ENCODE data around the gene MVD.

The MVD gene

DNA sequence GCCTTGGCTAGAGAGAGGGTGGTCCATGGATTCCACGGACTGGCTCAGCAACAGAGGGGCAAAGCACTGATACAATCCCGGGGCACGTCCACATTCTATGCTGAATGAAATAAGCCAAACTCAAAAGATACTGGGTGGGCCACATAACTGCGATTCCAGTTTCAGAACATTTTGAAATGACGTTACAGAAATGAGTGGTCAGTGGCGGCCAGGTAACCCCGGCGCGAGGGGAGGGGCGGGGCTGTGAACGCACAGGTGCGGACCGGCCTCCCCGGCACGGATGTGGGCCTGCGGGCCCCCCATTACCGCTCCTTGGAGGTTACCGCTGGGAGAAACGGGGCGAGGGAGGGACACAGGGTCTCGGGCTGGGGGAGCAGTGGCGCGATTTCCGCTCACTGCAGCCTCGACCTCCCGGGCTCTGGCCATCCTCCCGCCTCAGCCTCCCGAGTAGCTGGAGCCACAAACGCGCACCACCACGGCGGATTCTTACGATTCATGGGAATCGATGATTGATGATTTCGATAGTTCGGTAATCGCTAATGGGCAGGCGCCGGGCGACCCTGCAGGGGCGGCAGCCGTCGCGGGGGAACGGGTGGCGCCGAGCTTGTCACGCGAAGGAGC, 559 bp downstream of the MVD start:
- H3K4me3 ChIP-seq (ENCODE audit: low read depth, low read length), result peak overlapping the region; percentile 98
- TF ChIP-seq, protein P1, sequence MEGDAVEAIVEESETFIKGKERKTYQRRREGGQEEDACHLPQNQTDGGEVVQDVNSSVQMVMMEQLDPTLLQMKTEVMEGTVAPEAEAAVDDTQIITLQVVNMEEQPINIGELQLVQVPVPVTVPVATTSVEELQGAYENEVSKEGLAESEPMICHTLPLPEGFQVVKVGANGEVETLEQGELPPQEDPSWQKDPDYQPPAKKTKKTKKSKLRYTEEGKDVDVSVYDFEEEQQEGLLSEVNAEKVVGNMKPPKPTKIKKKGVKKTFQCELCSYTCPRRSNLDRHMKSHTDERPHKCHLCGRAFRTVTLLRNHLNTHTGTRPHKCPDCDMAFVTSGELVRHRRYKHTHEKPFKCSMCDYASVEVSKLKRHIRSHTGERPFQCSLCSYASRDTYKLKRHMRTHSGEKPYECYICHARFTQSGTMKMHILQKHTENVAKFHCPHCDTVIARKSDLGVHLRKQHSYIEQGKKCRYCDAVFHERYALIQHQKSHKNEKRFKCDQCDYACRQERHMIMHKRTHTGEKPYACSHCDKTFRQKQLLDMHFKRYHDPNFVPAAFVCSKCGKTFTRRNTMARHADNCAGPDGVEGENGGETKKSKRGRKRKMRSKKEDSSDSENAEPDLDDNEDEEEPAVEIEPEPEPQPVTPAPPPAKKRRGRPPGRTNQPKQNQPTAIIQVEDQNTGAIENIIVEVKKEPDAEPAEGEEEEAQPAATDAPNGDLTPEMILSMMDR (IDR thresholded peaks at IDR 0.05; ENCODE audit: low read depth, low read length, missing control alignments), result no peak
- DNase-seq (ENCODE audit: low read depth), result no peak

DNA sequence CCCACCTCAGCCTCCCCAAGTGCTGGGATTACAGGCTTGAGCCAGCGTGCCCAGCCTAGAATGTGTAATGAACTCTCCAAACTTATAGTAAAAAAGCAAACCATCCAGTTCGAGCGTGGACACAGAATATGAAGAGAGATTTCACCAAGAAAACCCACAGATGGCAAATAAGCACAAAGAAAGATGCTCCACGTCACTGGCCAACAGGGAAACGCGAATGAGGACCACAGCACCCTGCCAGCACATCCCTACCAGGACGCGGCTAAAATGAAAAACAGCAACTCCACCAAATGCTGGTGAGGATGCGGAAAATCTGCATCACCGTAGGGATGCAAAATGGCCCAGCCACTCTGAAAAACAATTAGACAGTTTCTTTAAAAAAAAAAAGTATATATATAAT, 1.4 kb downstream of the MVD start:
- TF ChIP-seq, protein P1 (IDR thresholded peaks at IDR 0.05; ENCODE audit: low read depth, low read length, missing control alignments), result no peak
- H3K4me3 ChIP-seq (ENCODE audit: low read depth, low read length), result peak overlapping the region; percentile 34

DNA sequence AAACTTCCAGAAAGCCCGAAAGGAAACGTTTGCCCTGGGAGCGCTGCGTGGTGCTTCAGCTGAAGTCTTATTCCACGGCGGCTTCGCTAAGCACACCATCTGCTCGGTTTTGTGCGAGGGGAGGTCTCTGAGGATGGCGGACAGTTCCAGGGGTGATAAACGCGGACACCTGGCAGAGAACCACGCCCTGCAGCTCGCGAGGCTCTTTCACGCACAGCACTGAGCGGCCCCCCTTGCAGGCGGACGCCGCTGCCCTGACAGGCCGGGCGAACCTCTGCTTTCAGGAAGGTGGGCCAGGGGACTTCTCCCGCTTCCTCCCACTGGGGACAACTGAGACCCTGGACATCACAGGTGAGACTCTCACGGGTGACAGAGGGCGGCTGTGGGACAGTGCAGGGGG, 3.7 kb downstream of the MVD start:
- H3K4me3 ChIP-seq (ENCODE audit: low read depth, low read length), result no peak overlapping the region
- no peak for DNase-seq (ENCODE audit: low read depth)
- TF ChIP-seq, protein P1 (IDR thresholded peaks at IDR 0.05; ENCODE audit: low read depth, low read length, missing control alignments), result no peak

More for the DNA sequence above, 1.4 kb downstream of the MVD start:
- no peak for DNase-seq (ENCODE audit: low read depth)

DNA sequence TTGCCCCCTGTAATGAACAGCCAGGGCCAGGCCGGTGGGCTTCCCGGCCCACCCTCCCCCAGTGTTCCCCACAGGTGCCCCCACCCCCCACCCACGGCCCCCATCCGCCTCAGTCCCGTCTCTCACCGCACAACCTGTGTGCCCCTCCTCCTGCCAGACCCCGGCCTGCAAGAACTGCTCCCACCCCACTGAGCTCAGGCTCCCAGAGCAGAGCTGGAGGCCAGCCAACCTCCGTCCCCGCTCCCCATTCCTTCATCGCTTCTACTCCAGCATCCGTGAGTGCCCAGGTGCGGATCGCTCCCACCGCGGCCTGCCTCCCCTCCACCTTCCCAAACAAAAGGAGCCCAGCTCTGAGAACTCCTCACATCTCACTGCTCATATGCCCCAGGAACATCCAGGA, 4.2 kb downstream of the MVD start:
- no peak for DNase-seq (ENCODE audit: low read depth)
- TF ChIP-seq, protein P1 (IDR thresholded peaks at IDR 0.05; ENCODE audit: low read depth, low read length, missing control alignments), result no peak

DNA sequence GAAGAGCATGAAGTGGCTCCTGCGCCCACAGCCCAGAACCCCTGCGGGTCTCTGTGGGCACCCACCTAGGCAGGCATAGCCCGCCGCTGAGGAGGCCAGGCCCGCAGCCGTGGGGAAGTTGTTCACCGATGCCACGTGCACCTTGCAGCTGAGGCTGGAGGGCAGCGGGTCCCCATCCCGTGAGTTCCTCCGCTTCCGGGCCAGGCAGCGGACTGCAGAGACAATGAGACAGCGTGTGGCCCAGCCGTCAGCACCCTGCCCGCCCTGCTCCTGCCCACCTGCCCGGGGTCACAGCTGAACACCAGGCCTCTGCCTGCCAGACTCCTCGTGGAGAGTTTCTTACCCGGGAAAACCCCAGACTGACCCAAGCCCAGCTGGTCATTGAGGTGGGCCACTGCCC, 5.5 kb downstream of the MVD start:
- H3K4me3 ChIP-seq (ENCODE audit: low read depth, low read length), result no peak overlapping the region
- DNase-seq (ENCODE audit: low read depth), result no peak
- TF ChIP-seq, protein P1 (IDR thresholded peaks at IDR 0.05; ENCODE audit: low read depth, low read length, missing control alignments), result no peak

More for the DNA sequence above, 4.2 kb downstream of the MVD start:
- no peak overlapping the region for H3K4me3 ChIP-seq (ENCODE audit: low read depth, low read length)

DNA sequence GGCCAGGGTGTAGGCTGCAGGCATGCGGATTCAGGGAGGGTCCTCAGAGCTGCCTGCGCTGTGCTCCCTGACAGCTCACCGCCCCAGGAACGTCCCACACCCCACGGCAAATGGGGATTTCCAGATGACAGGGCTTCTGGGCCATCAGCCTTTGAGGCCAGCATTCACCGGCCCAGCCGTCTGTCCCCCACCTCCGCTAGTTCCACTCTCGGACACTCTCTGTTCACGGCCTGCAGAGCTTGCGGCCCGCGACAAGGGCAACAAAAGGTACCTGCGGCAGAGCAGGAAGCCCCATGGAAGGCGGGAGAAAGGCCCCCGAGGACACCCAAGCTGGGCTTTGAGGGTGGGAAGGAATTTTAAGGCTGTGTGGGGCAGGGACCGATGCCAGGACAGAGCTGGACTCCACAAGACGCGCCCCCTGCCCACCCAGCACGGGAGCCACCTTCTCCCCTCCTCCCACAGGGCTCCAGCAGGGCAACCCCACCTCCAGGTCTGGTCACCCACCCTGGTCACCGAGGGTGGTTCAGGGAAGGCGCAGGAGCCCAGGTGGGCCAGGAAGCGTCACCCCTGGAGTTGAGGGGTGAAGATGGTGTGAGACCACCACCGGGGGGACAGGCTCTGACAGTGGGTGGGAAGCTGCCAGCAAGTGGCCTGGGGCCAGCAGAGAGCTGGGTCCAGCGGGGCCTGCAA, 6.5 kb downstream of the MVD start:
- no peak for DNase-seq (ENCODE audit: low read depth)
- TF ChIP-seq, protein P1 (IDR thresholded peaks at IDR 0.05; ENCODE audit: low read depth, low read length, missing control alignments), result no peak
- no peak overlapping the region for H3K4me3 ChIP-seq (ENCODE audit: low read depth, low read length)
